HEK293 (cell line): ENCODE measurements around the gene MAP3K20.

Source experiments
- CTCF ChIA-PET: fragments of 350-600 bp; formaldehyde crosslinking; extraction: SDS; loops from one replicate; lab custom pipeline; 2021; ENCODE audit warnings: antibody characterized with exemption; lab: Yijun Ruan, JAX
- POLR2A ChIA-PET: fragments of 300-600 bp; formaldehyde crosslinking; extraction: SDS; loops from one replicate; lab custom pipeline; 2020; ENCODE audit warnings: antibody characterized with exemption, inconsistent platforms; lab: Yijun Ruan, JAX
- H3K27ac ChIP-seq: fragments of 200-500 bp; sonication (Bioruptor generic); 2 replicates; pipeline ENCODE4 v1.5.1; 2014; ENCODE audit warnings: low read depth, low read length, control low read depth, inconsistent platforms; ENCODE audit errors: extremely low read depth
- H3K36me3 ChIP-seq, 2 experiments: fragments of 200-500 bp in 1 of 2; sonication (Bioruptor generic) in 1 of 2; 1 replicate in 1 of 2; 2 replicates in 1 of 2; pipeline ENCODE4 v1.5.1; 2014 to 2017; ENCODE audit warnings: inconsistent platforms in 2 of 2, low read length in 2 of 2; ENCODE audit not compliant: control insufficient read depth in 2 of 2, insufficient read depth in 1 of 2
- H3K4me1 ChIP-seq: fragments of 200-500 bp; sonication (Bioruptor generic); 2 replicates; pipeline ENCODE4 v1.5.1; 2014; ENCODE audit warnings: mild to moderate bottlenecking, low read length, inconsistent platforms; ENCODE audit not compliant: control insufficient read depth, insufficient read depth
- H3K4me3 ChIP-seq: 2 replicates; pipeline ENCODE4 v1.5.1; 2011; ENCODE audit warnings: low read depth, mild to moderate bottlenecking, control low read depth, low read length, moderate library complexity
- H3K9me3 ChIP-seq: fragments of 200-500 bp; sonication (Bioruptor generic); 2 replicates; pipeline ENCODE4 v1.5.1; 2014; ENCODE audit warnings: low read depth, low read length, inconsistent platforms; ENCODE audit not compliant: control insufficient read depth, insufficient read depth
- OSR2 ChIP-seq: fragments of 450-650 bp; formaldehyde crosslinking; IDR thresholded peaks from 2 replicates; pipeline ENCODE4 v1.5.1; 2016; ENCODE audit warnings: missing biosample characterization, missing genetic modification characterization
- REPIN1 ChIP-seq: fragments of 450-650 bp; formaldehyde crosslinking; IDR thresholded peaks from 2 replicates; pipeline ENCODE4 v1.5.1; 2017; ENCODE audit warnings: missing biosample characterization, missing genetic modification characterization, low read depth
- SCRT1 ChIP-seq: fragments of 450-650 bp; formaldehyde crosslinking; IDR thresholded peaks from 2 replicates; pipeline ENCODE4 v1.5.1; 2016; ENCODE audit warnings: missing biosample characterization, missing genetic modification characterization, borderline replicate concordance
- ZNF184 ChIP-seq: fragments of 450-650 bp; IDR thresholded peaks from 2 replicates; pipeline ENCODE4 v1.5.1; 2018; ENCODE audit warnings: missing biosample characterization, mild to moderate bottlenecking, missing genetic modification characterization
- ZNF426 ChIP-seq: fragments of 450-650 bp; formaldehyde crosslinking; IDR thresholded peaks from 2 replicates; pipeline ENCODE4 v1.5.1; 2017; ENCODE audit warnings: missing biosample characterization, missing genetic modification characterization, mild to moderate bottlenecking, inconsistent platforms, moderate library complexity
- ZNF514 ChIP-seq: fragments of 450-650 bp; formaldehyde crosslinking; IDR thresholded peaks from 2 replicates; pipeline ENCODE4 v1.5.1; 2016; ENCODE audit warnings: missing biosample characterization, missing genetic modification characterization
- ZNF600 ChIP-seq: fragments of 450-650 bp; formaldehyde crosslinking; IDR thresholded peaks from 2 replicates; pipeline ENCODE4 v1.5.1; 2016; ENCODE audit warnings: missing biosample characterization, missing genetic modification characterization
- ZNF654 ChIP-seq: fragments of 450-650 bp; formaldehyde crosslinking; IDR thresholded peaks from 2 replicates; pipeline ENCODE4 v1.5.1; 2016; ENCODE audit warnings: low read depth, missing biosample characterization, missing genetic modification characterization
- ZNF768 ChIP-seq: fragments of 450-650 bp; formaldehyde crosslinking; IDR thresholded peaks from 2 replicates; pipeline ENCODE4 v1.5.1; 2018; ENCODE audit warnings: missing biosample characterization, mild to moderate bottlenecking, missing genetic modification characterization
- TF ChIP-seq, protein P1 (sequence below): fragments of 450-650 bp; formaldehyde crosslinking; IDR thresholded peaks from 2 replicates; pipeline ENCODE4 v1.5.1; 2016; ENCODE audit warnings: missing biosample characterization, missing genetic modification characterization
- TF ChIP-seq, protein P2 (sequence below): fragments of 450-650 bp; formaldehyde crosslinking; IDR thresholded peaks from 2 replicates; pipeline ENCODE4 v1.5.1; 2016; ENCODE audit warnings: missing biosample characterization, missing genetic modification characterization
- TF ChIP-seq, protein P3 (sequence below): fragments of 450-650 bp; formaldehyde crosslinking; IDR thresholded peaks from 2 replicates; pipeline ENCODE4 v1.5.1; 2016; ENCODE audit warnings: missing biosample characterization, missing genetic modification characterization
- TF ChIP-seq, protein P4 (sequence below): fragments of 450-650 bp; formaldehyde crosslinking; IDR thresholded peaks from 2 replicates; pipeline ENCODE4 v1.5.1; 2017; ENCODE audit warnings: missing biosample characterization, missing genetic modification characterization
- TF ChIP-seq, protein P5 (sequence below): fragments of 450-650 bp; formaldehyde crosslinking; IDR thresholded peaks from 2 replicates; pipeline ENCODE4 v1.5.1; 2016; ENCODE audit warnings: missing biosample characterization, missing genetic modification characterization

The MAP3K20 gene

DNA sequence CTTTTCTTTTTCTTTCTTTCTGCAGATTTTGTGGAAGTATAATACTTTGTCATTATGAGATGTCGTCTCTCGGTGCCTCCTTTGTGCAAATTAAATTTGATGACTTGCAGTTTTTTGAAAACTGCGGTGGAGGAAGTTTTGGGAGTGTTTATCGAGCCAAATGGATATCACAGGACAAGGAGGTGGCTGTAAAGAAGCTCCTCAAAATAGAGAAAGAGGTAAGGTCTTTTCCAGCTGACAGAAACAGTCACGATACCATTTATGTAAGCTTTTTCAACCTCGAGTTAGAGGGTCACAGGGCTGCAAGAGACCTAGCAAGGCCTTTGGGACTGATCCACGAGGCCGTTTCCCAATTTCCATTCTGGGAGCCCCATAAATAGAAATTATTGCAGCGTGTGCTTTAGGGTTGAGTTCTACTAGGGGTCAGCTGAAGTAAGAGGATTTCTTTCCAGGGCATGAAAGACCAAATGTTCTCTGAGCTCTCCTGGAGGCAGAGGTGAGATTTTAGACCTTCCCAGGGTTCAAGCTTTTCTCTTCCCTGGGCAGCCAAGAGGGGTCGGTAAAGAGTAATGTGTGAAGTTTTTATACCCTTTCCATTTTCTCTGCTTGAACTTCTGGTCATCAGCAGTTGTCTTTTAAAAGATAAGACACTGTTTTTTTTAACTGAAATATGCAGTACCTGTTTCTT, 15.5 kb downstream of the MAP3K20 start:
- CTCF ChIA-PET = interaction anchor here (0.5 to 3.0 kb wide), 12 partner anchors 11 to 120 kb away, joined by 3 to 13 read pairs (median 5); no protein-coding TSS in a partner anchor

DNA sequence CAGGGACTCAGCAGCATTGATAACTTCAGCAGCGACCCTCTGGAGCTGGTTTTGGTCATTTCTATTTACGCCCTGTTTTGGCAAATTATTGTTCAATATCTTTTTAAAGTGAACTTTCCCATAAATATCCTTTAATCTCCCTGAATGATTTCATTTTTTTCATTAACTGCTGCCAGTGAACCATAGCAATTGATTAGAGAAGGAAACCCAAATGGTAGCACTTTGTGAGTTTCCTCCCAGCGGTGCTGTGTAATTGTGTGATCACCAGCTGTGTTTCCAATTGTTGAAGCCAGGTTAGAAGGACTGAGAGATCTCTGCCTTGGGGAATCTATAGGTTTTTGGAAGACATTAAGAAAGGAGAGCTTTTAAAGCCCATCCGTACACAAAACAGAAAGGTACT, 16.3 kb downstream of the MAP3K20 start:
- no peaks in the 10 kb centered on the region for H3K4me1 ChIP-seq
- H3K27ac ChIP-seq = no peak overlapping the region
- peaks cover 0 to 19% of the 10 kb centered on the region in 2 experiments; a peak in 1 of 3 replicates for H3K36me3 ChIP-seq
- TF ChIP-seq OSR2 (no peak), SCRT1 (no peak), REPIN1 (tag by site-specific recombination) (no peak)
- TF ChIP-seq, protein P1, sequence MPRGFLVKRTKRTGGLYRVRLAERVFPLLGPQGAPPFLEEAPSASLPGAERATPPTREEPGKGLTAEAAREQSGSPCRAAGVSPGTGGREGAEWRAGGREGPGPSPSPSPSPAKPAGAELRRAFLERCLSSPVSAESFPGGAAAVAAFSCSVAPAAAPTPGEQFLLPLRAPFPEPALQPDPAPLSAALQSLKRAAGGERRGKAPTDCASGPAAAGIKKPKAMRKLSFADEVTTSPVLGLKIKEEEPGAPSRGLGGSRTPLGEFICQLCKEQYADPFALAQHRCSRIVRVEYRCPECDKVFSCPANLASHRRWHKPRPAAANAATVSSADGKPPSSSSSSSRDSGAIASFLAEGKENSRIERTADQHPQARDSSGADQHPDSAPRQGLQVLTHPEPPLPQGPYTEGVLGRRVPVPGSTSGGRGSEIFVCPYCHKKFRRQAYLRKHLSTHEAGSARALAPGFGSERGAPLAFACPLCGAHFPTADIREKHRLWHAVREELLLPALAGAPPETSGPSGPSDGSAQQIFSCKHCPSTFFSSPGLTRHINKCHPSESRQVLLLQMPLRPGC = no peak
- ChIA-PET CTCF (interaction anchor here (0.9 to 3.0 kb wide), 9 partner anchors 10 to 119 kb away, joined by 3 to 13 read pairs (median 5); no protein-coding TSS in a partner anchor), POLR2A (interaction anchor here (1.1 to 1.4 kb wide), 2 partner anchors 10 to 32 kb away, joined by 3 to 4 read pairs; no protein-coding TSS in a partner anchor)
- no peak overlapping the region for H3K4me3 ChIP-seq
- no peaks in the 10 kb centered on the region for H3K9me3 ChIP-seq

More for the DNA sequence above, 15.5 kb downstream of the MAP3K20 start:
- Histone ChIP-seq H3K9me3 (no peaks in the 10 kb centered on the region), H3K4me3 (no peak overlapping the region), H3K27ac (no peak overlapping the region), H3K4me1 (no peaks in the 10 kb centered on the region), H3K36me3 (peaks cover 0 to 13% of the 10 kb centered on the region in 2 experiments; a peak in 1 of 3 replicates)
- TF ChIP-seq, protein P2, sequence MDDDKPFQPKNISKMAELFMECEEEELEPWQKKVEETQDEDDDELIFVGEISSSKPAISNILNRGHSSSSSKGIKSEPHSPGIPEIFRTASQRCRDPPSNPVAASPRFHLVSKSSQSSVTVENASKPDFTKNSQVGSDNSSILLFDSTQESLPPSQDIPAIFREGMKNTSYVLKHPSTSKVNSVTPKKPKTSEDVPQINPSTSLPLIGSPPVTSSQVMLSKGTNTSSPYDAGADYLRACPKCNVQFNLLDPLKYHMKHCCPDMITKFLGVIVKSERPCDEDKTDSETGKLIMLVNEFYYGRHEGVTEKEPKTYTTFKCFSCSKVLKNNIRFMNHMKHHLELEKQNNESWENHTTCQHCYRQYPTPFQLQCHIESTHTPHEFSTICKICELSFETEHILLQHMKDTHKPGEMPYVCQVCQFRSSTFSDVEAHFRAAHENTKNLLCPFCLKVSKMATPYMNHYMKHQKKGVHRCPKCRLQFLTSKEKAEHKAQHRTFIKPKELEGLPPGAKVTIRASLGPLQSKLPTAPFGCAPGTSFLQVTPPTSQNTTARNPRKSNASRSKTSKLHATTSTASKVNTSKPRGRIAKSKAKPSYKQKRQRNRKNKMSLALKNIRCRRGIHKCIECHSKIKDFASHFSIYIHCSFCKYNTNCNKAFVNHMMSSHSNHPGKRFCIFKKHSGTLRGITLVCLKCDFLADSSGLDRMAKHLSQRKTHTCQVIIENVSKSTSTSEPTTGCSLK (tag by site-specific recombination) = no peak
- TF ChIP-seq, protein P3, sequence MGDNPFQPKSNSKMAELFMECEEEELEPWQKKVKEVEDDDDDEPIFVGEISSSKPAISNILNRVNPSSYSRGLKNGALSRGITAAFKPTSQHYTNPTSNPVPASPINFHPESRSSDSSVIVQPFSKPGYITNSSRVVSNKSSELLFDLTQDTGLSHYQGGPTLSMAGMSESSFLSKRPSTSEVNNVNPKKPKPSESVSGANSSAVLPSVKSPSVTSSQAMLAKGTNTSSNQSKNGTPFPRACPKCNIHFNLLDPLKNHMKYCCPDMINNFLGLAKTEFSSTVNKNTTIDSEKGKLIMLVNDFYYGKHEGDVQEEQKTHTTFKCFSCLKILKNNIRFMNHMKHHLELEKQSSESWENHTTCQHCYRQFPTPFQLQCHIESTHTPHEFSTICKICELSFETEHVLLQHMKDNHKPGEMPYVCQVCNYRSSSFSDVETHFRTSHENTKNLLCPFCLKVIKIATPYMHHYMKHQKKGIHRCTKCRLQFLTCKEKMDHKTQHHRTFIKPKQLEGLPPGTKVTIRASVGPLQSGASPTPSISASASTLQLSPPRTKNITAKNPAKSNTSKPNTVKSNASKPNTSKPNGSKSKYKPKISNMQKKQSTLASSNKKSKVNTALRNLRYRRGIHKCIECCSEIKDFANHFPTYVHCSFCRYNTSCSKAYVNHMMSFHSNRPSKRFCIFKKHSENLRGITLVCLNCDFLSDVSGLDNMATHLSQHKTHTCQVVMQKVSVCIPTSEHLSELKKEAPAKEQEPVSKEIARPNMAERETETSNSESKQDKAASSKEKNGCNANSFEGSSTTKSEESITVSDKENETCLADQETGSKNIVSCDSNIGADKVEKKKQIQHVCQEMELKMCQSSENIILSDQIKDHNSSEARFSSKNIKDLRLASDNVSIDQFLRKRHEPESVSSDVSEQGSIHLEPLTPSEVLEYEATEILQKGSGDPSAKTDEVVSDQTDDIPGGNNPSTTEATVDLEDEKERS (tag by site-specific recombination) = no peak
- TF ChIP-seq ZNF768 (tag by site-specific recombination) = no peak
- no peak for TF ChIP-seq ZNF514 (tag by site-specific recombination)
- 0 out of 2 replicates have a peak, but pooled peaks have one; percentile 3 for TF ChIP-seq ZNF654 (tag by site-specific recombination)
- TF ChIP-seq ZNF184 (tag by site-specific recombination) = no peak
- POLR2A ChIA-PET = interaction anchor here (0.5 to 1.4 kb wide), 2 partner anchors 32 to 1931 kb away, joined by 3 read pairs; no protein-coding TSS in a partner anchor

DNA sequence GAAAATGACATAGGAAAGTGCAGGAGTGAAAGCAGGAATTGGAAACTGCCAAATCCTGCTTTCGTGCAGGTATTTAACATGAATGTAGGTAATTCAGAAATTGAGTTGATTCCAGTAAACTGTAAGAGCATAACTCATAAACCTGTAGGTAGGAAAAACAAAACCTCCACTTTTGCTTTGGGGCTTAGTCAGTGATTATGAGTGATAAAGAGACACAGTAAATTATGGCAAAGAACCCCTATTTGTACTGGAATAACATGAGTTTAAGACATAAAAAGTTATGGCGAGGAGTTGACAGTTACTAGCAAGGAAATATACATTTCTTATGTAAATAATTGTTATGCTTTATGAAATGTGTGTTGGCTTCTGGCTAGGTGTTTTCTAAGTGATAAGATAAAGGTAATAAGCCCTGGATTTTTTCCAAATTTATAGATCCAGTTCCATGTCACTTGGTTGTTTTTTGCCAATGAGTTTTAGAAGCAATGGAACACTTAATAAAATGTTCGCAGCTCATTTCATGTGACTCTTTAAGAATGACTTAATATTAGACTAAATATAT, 17.3 kb downstream of the MAP3K20 start:
- ChIA-PET CTCF (interaction anchor here (0.6 to 3.0 kb wide), 5 partner anchors 13 to 248 kb away, joined by 3 to 13 read pairs (median 3); no protein-coding TSS in a partner anchor), POLR2A (interaction anchor here (0.6 kb wide), 1 partner anchor 871 kb away, joined by 3 read pairs; no protein-coding TSS in a partner anchor)
- Histone ChIP-seq H3K4me3 (no peak overlapping the region), H3K9me3 (no peaks in the 10 kb centered on the region), H3K4me1 (no peaks in the 10 kb centered on the region), H3K36me3 (peaks cover 0 to 20% of the 10 kb centered on the region in 2 experiments; a peak in 1 of 3 replicates), H3K27ac (no peak overlapping the region)
- TF ChIP-seq ZNF600 = no peak
- TF ChIP-seq ZNF426 = no peak
- TF ChIP-seq, protein P4, sequence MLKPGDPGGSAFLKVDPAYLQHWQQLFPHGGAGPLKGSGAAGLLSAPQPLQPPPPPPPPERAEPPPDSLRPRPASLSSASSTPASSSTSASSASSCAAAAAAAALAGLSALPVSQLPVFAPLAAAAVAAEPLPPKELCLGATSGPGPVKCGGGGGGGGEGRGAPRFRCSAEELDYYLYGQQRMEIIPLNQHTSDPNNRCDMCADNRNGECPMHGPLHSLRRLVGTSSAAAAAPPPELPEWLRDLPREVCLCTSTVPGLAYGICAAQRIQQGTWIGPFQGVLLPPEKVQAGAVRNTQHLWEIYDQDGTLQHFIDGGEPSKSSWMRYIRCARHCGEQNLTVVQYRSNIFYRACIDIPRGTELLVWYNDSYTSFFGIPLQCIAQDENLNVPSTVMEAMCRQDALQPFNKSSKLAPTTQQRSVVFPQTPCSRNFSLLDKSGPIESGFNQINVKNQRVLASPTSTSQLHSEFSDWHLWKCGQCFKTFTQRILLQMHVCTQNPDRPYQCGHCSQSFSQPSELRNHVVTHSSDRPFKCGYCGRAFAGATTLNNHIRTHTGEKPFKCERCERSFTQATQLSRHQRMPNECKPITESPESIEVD (tag by site-specific recombination) = peak; percentile 67
- TF ChIP-seq, protein P5, sequence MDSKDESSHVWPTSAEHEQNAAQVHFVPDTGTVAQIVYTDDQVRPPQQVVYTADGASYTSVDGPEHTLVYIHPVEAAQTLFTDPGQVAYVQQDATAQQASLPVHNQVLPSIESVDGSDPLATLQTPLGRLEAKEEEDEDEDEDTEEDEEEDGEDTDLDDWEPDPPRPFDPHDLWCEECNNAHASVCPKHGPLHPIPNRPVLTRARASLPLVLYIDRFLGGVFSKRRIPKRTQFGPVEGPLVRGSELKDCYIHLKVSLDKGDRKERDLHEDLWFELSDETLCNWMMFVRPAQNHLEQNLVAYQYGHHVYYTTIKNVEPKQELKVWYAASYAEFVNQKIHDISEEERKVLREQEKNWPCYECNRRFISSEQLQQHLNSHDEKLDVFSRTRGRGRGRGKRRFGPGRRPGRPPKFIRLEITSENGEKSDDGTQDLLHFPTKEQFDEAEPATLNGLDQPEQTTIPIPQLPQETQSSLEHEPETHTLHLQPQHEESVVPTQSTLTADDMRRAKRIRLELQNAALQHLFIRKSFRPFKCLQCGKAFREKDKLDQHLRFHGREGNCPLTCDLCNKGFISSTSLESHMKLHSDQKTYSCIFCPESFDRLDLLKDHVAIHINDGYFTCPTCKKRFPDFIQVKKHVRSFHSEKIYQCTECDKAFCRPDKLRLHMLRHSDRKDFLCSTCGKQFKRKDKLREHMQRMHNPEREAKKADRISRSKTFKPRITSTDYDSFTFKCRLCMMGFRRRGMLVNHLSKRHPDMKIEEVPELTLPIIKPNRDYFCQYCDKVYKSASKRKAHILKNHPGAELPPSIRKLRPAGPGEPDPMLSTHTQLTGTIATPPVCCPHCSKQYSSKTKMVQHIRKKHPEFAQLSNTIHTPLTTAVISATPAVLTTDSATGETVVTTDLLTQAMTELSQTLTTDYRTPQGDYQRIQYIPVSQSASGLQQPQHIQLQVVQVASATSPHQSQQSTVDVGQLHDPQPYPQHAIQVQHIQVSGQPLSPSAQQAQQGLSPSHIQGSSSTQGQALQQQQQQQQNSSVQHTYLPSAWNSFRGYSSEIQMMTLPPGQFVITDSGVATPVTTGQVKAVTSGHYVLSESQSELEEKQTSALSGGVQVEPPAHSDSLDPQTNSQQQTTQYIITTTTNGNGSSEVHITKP (tag by site-specific recombination) = peak; percentile 83
